GM19099 (cell line): ENCODE results near the gene TSNAX.

ENCODE experiments used
- POLR2A ChIP-seq: IDR thresholded peaks from 3 replicates; pipeline ENCODE4 v1.6.1; 2011; ENCODE audit warnings: low read depth; ENCODE audit not compliant: insufficient read length; ENCODE audit errors: extremely low read depth

The TSNAX gene

GRCh38 chr1:231512147-231512698 is 16.2 kb upstream of the TSNAX start:
- TF ChIP-seq POLR2A = no peak

GRCh38 chr1:231515748-231516147 is 12.7 kb upstream of the TSNAX start:
- TF ChIP-seq POLR2A = no peak

- no peak for TF ChIP-seq POLR2A
Measured at GRCh38 chr1:231517076-231517475, 11.4 kb upstream of the TSNAX start.

- no peak for TF ChIP-seq POLR2A
Measured at GRCh38 chr1:231518485-231519034, 9.9 kb upstream of the TSNAX start.

GRCh38 chr1:231519166-231519565 is 9.3 kb upstream of the TSNAX start:
- TF ChIP-seq POLR2A = no peak

GRCh38 chr1:231522038-231522437 is 6.4 kb upstream of the TSNAX start:
- no peak for TF ChIP-seq POLR2A

- TF ChIP-seq POLR2A = no peak
Measured at GRCh38 chr1:231522931-231523642, 5.4 kb upstream of the TSNAX start.

GRCh38 chr1:231523816-231524215 is 4.7 kb upstream of the TSNAX start:
- TF ChIP-seq POLR2A = no peak

GRCh38 chr1:231526536-231526935 is 1.9 kb upstream of the TSNAX start:
- no peak for TF ChIP-seq POLR2A

GRCh38 chr1:231527586-231528171 is 790 bp upstream of the TSNAX start:
- TF ChIP-seq POLR2A = no peak

GRCh38 chr1:231533240-231533639 is 4.8 kb downstream of the TSNAX start:
- TF ChIP-seq POLR2A = no peak

- TF ChIP-seq POLR2A = no peak
Measured at GRCh38 chr1:231534703-231535159, 6.3 kb downstream of the TSNAX start.

- TF ChIP-seq POLR2A = no peak
Measured at GRCh38 chr1:231536099-231536498, 7.6 kb downstream of the TSNAX start.

- no peak for TF ChIP-seq POLR2A
Measured at GRCh38 chr1:231540847-231541246, 12.4 kb downstream of the TSNAX start.

- no peak for TF ChIP-seq POLR2A
Measured at GRCh38 chr1:231541842-231542241, 13.4 kb downstream of the TSNAX start.
